ENCODE data around the gene DHX58.
A peak's percentile ranks its signal among the peaks of the same experiment; 100 is the strongest.

Gene DHX58

DNA sequence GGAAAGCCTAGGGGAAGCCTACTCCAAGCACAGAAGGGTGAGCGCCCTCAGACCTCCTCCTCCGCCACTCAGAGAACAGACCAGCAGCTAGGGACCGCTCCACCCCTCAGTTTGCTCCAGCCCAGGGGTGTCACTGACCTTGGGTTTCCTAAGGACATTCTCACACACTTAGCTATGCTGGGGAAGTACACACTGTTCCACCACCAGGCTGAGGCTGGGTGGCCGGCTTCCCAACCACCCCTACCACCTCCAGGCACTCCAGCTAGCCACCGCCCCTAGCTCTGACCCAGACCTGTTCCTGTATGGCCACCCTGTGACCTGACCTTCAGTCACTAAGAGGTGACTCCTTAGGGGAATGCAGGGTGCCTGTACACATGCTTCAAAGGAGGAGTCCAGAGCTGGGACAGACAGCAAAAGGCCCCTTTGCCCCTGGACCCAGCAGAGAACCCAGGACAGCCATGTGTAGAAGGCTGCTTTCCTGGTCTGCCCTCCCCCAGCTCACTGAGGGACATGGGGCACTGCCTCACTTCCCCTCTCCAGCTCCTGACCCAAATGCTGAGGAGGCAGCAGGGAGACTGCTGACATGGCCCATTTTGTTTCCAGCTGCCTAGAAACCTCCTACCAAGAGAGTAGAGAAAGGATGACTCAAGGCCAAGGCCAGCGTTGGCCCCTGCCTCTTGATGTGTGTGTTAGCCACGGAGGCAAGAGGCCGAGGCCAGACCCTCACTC is 16.8 kb upstream of the DHX58 start:
- no peak for DNase-seq (ENCODE audit: low spot score)

DNA sequence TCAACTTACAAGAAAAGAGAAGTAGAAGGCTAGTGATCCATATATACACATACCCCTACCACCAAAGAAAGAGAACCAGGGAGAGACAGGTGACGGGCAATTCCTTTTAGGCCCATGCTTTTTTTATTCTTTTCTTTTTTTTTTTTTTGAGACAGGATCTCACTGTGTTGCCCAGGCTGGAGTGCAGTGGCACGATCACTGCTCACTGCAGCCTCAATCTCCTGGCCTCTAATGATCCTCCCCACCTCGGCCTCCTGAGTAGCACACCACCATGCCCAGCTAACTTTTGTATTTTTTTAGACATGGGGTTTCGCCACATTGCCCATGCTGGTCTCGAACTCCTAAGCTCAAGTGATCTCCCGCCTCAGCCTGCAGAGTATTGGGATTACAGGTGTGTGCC is 14.9 kb upstream of the DHX58 start:
- DNase-seq (ENCODE audit: low spot score) = no peak

DNA sequence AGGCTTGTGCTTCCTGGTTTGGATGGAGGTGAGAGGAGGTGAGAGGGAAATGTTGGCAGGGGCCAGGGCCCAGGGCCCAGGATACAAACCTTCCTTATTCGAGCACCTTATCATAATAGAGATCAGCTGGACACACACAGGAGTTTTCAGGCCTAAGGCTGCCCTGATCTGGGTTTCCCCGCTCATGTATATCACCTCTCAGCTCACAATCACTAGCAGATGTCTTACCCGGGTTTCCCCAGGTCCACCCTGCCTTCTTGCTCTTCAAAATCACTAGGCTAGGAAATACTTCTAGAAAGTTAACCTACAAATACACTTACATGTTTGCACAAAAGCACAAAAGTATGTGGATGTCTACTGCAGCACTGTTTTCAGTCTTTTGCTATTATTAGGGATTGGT is 14.3 kb upstream of the DHX58 start:
- no peak for DNase-seq (ENCODE audit: low spot score)

DNA sequence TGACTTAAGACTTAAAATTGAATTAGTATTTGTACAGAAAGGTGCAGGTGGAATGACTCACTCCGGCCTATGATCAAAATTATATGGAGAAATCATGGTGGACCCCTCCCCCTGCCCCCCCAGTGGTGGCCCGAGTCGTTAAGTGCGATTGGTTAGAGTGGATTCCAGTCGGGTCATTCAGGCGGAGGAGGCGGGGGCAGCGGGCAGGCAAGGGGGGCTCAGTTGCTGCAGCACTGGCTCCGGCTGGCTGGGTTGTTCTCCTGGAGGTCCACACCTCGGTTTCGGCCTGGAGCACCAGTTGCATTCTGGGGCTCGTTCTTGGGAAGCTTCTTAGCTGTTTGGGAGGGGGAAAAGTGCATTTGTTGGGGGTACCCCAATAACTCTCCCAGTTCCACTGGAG is 13.1 kb upstream of the DHX58 start:
- DNase-seq (ENCODE audit: low spot score) = no peak

DNA sequence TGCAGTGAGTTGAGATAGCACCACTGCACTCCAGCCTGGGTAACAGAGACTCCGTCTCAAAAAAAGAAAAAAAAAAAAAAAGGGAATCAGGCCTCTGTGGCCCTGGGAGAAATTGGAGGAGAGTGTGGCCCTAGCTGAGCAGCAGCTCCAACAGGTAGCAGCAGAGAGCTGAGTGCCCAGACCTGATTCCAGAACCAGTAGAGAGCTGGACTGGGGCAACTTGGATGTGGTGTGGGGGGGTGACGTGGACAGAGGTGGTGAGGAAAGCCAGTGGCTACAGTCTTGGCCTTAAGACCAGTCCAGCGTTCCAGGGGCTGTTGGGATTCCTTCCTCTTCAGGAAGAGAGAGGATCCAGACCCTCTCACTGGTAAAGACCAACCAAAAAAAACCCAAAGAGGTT is 11.7 kb upstream of the DHX58 start:
- DNase-seq (ENCODE audit: low spot score) = no peak

DNA sequence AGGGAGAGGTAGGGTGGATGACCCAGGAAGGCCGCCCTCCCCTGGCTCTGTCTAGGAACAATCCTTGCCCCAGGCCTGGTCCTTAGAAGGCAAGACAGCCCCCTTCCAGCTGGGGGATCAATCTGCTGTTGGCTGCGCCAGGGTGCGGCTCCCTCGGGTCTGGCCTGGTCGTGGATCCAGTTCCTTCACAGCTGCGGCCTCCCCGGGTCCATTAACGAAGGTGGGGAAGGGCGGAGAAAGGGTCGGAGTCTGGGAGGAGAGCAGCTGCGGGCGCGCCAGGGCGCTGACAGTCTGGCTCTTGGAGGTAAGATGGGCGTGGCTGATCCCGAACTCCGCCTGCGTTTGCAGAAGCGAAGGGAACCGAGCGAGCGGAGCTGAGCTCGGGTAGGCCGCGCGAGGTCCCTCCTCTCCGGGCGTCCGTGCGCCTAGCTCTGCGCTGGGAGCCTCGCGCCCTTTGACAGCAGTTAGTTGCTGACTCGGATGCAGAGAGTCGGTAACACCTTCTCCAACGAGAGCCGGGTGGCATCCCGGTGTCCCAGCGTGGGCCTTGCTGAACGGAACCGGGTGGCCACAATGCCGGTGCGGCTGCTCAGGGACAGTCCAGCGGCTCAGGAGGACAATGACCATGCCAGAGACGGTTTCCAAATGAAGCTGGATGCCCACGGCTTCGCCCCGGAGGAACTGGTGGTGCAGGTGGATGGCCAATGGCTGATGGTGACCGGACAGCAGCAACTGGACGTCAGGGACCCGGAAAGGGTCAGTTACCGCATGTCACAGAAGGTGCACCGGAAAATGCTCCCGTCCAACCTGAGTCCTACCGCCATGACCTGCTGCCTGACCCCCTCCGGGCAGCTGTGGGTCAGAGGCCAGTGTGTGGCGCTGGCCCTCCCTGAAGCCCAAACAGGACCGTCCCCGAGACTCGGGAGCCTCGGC is 10.1 kb upstream of the DHX58 start, which contains the start of gene HSPB9:
TSS of gene HSPB9 (plus strand) at position 434 of the 933 bp plus-strand sequence. CDS start at position 481, 47 bp downstream.
- DNase-seq (ENCODE audit: low spot score) = no peak

DNA sequence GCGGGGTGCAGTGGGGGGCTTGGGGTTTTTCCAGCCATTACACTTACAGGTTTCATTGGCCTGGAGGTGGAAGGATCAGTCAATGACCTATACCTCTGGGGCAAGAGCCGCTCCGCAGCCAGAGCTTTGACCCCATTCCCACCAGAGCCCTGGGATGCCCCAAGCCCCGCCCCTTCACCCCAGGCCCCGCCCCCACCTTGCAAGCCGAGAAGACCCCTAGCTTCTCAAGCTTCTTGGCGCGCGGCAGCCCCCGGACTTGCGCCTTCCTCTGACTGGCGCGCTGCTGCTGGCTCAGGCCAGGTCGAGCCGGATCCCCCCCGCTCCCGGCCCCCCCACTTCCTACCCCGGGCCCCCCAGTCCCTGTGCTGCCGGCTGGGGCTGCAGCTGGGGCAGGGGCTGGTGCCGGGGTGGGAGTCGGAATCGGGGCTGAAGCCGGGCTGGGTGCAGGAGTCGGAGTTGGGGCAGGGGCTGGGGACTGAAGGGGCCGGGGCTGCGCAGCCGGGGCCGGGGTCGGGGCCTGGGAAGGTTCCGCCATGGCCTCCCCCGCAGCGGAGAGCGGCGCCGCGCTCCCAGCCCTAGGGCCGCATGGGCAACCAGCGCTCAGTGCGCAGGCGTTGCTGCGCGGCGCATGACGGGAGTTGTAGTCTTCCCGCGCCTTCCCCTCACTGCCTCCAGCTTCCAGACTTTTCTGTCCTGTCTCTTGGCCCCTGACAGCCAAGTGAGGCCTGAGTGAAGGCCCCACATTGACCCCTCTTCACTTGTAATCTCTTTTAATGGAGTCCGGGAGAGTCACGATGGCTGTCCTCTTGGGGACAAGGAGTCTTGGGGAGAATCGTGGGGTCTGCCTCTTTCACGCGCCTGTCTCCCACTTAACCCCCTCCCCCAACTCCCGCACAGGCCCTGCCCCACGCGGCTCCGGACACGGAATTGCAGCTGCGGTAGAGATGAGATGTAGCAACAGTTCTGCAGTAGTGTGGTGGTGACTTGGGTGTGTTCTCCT is 8.6 kb upstream of the DHX58 start, which contains the start of gene KAT2A:
TSS of gene KAT2A (minus strand) at position 598 of the 1,000 bp plus-strand sequence. CDS start at position 535, 63 bp downstream.
- peak; percentile 98 for DNase-seq (ENCODE audit: low spot score)

DNA sequence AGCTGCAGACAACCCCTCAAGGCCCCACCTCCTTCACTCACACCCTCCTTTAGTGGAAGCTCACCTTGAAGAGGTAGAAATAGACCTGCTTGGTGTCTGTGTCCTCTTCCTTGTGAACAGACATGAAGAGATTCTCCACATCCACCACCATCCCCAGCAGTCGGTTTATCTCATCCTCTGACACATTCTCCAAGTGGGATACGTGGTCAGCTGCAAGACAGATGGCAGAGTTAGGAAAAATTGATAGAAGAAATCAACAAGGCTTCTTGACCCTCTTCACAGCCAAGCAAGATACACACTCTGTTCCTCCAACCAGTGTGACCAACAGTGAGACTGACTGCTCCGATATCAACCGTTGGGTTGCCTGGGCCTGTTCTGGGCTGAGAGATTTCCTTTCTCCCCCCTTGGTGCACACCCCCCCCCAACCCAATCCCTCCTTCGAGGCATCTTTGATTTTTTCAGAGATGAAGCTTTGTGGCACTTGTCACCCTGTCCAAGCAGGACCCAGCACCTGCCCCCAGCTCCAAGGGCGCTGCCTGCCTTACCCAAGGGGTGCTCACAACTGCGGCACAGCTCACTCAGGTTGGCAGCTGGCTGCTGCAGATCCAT is 7.8 kb upstream of the DHX58 start:
- DNase-seq (ENCODE audit: low spot score) = no peak

DNA sequence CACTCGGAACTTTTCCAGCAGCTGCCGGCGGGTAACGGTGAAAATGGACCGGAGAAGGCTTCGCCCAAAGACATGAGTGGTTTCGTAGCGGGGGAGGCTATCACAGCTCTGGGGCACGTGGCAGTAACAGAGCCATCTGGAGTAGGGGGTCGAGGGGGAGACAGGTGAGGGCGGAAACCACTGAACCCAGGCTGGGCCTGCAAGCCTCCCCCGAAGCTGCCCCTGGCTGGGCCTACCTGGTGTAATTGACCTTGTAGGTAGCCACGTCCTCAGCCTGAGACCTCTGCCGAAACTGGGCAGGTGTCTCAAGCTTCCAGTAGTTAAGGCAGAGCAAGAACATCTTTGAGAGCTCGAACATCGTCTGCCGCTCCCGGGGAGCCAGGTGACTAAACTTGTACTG is 6.8 kb upstream of the DHX58 start:
- DNase-seq (ENCODE audit: low spot score) = no peak

DNA sequence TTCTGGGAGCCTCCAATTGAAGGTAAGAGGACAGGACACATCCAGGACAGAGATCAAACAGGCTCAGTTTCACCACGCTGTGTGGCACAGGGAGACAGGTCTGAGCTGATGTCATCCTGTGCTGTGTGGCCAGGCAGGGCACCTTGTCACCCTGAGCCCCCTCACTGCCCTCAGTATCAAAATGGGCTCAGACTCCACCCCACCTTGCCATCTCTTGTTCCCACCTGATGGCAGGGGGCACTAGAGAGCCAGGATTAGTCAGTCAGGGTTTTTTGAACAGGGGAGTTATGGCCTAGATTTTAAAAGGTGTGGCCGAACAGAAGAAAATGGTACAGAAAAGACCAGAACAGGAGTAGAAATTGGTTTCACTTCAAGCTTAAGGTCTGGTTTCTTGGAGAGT is 6.0 kb upstream of the DHX58 start:
- DNase-seq (ENCODE audit: low spot score) = peak; percentile 86

DNA sequence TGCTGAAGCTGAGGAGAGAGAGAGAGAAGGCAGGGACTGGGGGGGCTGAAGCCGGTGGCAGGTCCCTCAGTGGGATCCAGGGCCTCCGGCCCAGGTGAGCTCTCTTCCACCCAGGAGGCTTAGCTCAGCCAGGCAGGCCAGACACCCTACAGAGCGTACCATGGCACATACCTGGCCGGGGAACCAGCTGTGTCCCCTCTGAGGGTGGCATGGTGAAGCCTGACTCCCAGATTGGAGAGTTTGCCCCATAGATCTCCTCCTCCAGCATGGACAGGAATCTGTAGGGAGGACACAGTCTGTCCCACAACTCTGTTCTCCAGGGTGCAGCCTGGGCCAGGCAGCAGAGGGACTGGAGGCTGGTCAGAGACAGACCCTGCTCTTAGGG is 5.6 kb upstream of the DHX58 start:
- DNase-seq (ENCODE audit: low spot score) = no peak

DNA sequence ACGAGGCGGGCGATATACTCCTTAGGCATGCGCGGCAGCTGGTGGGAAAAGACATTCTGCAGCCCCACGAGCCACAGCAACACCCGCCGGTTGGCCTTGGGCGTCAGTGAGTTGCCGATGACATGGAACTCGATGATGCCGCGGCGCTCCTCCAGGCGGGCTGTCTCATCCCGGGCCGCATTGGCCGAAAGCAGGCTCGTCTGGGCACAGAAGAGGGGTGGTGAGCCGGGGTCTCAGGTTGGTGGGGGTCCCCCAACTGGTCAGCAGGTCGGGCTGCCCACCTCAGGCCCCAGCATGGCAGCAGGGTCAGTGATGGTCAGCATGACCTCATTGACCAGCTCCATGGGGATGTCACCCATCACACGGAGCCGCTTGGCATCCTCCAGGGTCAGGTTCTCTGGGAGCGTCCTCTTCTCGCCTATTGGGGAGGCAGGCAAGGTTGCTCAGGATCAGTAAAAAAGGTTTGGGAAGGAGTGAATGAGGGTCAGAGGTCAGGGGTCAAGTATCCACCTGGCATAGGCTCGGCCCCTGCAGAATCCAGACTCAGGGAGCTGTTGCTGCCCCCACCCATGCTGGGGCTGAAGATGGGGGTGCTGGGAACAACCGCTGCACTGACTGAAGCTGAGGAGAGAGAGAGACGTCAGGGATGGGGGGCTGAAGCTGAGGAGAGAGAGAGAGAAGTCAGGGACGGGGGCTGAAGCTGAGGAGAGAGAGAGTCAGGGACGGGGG is 5.0 kb upstream of the DHX58 start:
- DNase-seq (ENCODE audit: low spot score) = no peak

DNA sequence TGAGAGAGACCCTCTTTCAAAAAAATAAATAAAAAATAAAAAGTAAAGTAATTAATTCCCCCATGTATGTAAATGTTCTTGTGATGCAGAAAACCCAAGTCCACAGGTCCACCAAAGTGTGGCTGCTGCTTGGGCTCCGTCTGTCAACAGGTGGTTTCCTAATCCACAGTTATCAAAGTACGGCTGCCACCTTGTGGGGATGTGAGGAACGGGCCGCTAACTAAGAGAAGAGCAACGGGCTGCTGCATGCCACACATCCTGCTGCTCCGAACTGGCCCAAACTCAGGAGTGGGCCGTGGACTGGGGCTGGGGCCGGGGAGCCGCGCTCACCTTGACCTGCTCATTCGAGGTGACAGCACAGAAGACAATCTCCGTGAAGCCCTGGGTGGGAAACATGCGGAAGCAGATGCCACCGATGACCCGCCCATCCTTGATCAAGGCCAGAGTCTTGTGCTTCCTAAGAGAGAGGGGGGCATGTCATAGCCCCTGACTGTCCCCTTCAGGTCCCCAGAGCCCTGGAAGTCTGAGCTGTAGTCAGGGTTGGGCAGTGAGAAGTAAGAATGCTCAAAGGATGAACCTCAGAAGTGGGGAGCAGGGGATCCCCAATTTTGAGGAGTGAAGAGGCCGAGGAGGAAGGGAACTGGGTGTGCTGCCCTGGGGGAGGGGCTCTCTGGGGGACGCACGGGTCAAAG is 4.3 kb upstream of the DHX58 start:
- DNase-seq (ENCODE audit: low spot score) = peak; percentile 92

DNA sequence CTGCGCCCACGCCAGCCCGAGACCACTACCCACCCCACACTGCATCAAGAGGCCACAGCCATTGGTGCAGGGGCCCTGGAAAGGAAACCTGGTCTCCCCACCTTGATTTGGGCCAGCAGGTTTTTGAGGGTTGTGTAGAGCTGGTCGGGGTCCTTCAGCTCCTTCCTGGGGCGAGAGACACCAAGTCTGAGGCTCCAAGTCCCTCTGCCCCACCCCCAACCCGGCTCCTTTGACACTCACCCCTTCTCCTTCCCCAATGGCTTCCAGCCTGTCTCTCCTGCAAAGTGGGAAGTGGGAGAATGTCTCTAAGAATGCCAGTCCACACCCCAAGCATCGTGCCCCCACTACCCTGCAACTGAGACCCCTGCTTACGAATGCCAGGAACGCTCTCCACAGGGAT is 1.6 kb upstream of the DHX58 start:
- no peak for DNase-seq (ENCODE audit: low spot score)

DNA sequence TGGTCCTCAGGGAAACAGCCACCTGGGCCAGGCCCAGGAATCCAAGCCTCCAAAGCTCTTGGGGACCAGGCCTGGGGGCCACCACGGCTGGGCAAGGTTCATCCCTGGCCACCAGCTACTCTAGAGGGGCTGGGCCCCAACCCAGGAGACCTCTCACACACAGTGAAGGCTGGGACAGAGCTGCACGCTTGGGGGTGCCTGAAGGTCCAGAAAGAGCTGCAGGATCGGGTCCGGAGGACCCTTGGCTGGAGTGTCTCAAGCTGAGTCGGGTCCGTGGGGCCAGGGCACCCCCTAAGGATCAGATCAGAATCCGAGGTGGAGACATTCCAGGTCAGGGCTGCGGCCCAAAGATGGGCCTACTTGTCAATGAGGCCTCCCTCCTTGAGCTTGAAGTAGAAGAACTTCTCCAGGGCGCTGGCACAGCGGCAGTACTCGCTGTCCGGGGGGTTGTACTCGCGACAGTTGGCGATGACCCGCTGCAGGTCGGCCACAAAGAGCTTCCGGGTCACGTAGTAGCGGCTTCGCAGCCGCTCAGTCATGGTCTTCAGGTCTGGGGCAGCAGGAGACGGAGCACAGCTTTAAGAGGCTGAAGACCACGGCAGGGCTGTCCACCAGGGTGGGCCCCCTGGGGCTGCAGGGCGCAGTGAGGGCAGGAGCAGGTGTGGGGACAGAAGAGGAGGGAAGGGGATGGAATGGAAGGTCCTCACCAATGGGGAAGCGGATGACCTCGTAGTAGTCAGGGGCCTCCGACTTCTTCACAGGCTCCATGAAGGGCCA is 967 bp upstream of the DHX58 start:
- no peak for DNase-seq (ENCODE audit: low spot score)

DNA sequence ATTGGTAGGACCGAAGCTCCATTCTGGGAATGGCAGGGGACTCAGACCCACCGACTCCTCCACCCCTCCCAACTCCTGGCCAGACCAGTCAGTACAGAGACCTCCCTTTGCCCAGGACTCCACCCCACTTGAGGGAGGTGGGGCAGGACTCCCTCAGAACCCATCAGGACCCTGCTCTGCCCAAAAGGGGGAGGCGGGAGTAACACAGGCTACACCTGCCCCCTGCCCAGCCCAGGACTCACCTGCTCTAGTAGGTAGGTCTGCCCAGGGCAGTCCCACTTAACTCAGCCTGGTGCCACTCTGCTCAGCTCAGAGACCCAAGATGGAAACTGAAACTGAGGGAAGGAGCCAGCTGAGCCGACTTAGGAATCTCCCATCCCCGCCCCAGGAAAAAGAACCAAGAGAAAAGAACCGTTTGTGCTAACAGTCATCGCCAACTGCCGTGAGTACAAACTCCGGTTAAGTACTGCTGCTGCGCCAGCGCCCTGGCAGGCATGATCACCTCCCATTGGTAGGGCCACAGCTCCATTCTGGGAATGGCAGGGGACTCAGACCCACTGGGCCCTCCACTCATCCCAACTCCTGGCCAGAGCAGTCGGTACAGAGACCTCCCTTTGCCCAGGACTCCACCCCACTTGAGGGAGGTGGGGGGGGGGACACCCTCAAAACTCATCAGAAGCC is 503 bp downstream of the DHX58 start:
- DNase-seq (ENCODE audit: low spot score) = no peak

DNA sequence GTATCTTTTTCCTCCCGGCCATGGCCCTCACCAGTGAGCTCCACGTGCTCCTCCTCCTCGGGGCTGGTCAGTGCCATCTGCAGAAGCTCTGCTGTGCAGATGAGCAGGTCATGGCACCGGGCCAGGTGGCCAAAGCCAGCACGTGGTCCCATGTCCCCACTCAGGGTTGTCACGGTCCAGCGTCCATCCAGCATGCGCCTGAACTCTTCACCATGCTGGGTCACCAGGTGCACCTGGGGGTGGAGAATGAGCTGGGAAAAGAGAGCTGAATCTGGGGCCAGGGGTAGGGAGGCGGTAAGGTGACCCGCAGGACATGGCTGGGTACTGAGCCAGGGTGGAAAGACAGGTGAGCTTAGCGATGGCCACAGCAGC is 1.3 kb downstream of the DHX58 start:
- DNase-seq (ENCODE audit: low spot score) = no peak

DNA sequence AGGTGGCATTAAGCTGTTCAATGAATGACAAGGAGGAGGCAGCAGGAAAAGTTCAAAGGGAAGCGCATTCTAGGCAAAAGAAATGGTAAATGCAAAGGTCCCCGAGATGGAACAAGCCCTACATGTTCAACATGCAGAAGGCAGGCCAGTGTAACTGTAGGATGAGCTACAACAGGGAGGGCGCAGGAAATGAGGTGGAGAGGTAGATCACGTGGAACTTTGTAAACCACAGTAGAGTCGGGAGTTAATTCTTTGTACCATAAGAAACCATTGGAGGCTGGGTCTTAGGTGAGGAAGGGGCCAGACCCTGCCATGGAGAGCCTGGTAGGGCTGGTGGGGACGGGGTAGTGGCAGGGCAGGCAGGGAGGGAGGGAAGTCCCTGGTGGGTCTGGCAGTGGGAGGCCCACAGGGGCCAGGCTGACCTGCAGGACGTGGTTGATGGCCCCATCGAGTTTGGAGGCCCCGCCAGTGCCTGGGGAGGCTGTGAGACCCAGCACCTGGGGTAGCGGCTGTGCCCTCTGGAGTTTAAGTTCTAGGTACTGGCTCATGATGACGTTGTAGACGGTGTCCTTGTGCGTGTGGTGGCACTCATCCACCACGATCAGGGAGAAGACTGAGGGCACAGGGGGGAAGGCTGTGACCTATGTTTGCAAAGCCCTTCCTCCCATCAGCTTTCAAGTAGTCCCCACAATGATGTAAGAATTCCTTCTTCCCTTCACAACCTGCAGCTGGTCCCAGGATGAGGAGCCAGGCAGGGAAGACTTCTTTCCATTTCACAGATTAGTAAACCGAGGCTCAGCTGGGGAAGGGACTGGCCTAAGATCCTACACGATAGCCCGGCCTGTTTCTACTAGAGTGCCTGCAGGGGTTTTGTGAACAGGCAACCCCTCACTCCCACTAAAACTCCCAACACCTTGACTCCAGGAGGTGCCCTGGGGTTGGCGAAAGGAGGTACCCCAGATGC is 1.9 kb downstream of the DHX58 start:
- no peak for DNase-seq (ENCODE audit: low spot score)
